ENCODE data around the gene GCN1. TPM values are rescaled to one million over a fixed set of nuclear protein-coding genes. Genes with fewer than 3 reads are reported as not detected.

Gene GCN1
- total and polyA plus RNA-seq, 2 of the 8 experiments (the other 6 are each of a cell fraction or from before 2014, with no cell fraction given) = 61.4 to 133 TPM

DNA sequence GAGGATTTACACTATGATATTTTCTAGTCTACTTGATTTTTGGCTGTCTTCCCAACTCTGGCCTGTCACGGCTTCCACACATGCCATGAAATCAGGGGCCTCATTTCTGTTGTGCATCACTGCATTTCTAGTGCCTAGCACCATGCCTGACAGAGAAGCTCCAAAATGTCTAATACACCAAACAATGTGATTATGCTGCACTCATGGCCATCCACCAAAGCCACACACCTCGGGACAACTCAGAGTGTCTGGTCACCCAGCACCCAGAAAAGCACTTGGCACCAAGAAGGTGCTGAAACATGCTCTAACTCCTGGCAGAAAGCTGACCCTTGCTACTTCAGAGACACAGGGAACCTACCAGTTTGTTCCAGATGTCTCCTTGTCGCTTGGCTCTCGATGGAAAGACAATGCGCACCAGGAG is 11.3 kb downstream of the GCN1 start:
- no peak for TF ChIP-seq POLR2A (IDR thresholded peaks at IDR 0.05; ENCODE audit: control extremely low read depth in 1 of 2, low read depth in 2 of 2, low read length in 2 of 2)
- no peak overlapping the region for H2BK120ac ChIP-seq (replicated peaks; ENCODE audit: low read depth, low read length)
- no peak overlapping the region for H3K14ac ChIP-seq (ENCODE audit: insufficient read length)
- no peaks in the 10 kb centered on the region for H3K27me3 ChIP-seq (replicated peaks in 1 of 4; ENCODE audit: control insufficient read depth in 3 of 4, extremely low read depth in 1 of 4, insufficient read depth in 3 of 4, low read length in 3 of 4)
- H4K91ac ChIP-seq (replicated peaks; ENCODE audit: insufficient read length, low read length) = no peak overlapping the region
- H3K79me1 ChIP-seq (ENCODE audit: low read depth, low read length) = peaks cover 5% of the 10 kb centered on the region; the same call in 1 of the 2 replicates
- H4K20me1 ChIP-seq (replicated peaks in 1 of 2; ENCODE audit: control insufficient read depth in 1 of 2, insufficient read depth in 2 of 2, low read length in 2 of 2) = peaks cover 3 to 14% of the 10 kb centered on the region in 2 experiments
- CTCF ChIA-PET (ENCODE audit: partially characterized antibody) = no interaction called here
- H3K4me1 ChIP-seq (replicated peaks in 1 of 4; ENCODE audit: control insufficient read depth in 3 of 4, insufficient read depth in 4 of 4, low read length in 3 of 4) = no peaks in the 10 kb centered on the region
- H3K27ac ChIP-seq (ENCODE audit: low read depth, low read length) = no peak overlapping the region
- no peak overlapping the region for H3K56ac ChIP-seq (replicated peaks; ENCODE audit: insufficient read length, low read depth, low read length)
- POLR2A ChIA-PET (ENCODE audit: partially characterized antibody) = interaction anchor here (0.7 to 20.9 kb wide), 4 partner anchors 10 to 55 kb away, joined by 3 to 358 read pairs (median 6); partner anchors contain the start of genes GCN1 and RPLP0
- H3K9me3 ChIP-seq (ENCODE audit: insufficient read depth in 2 of 2, low read depth in 1 of 2, low read length in 1 of 2) = no peaks in the 10 kb centered on the region
- no peak overlapping the region for H2BK5ac ChIP-seq (ENCODE audit: low read depth, low read length)
- H4K5ac ChIP-seq (ENCODE audit: insufficient read length, low read depth, low read length) = no peak overlapping the region
- 95% methylated on average over 5 of the region's 5 CpGs; no CpG with 5 or more reads in 1 of the 2 experiments for WGBS, 2 experiments (ENCODE audit: extremely low coverage in 1 of 2, insufficient coverage in 1 of 2, insufficient read length in 1 of 2, insufficient replicate concordance in 2 of 2, low coverage in 1 of 2, low lambda C conversion rate in 2 of 2, missing lambda C conversion rate in 1 of 2)
- no peak overlapping the region for H2AK5ac ChIP-seq (ENCODE audit: low read depth, low read length)
- H3K79me2 ChIP-seq (ENCODE audit: control insufficient read depth in 1 of 2, insufficient read depth in 2 of 2, low read length in 2 of 2) = peaks cover 0 to 23% of the 10 kb centered on the region in 2 experiments; a peak in 2 of 4 replicates
- H2BK20ac ChIP-seq (ENCODE audit: low read length) = no peak overlapping the region
- H4K8ac ChIP-seq (ENCODE audit: extremely low read depth, insufficient read depth, low read length) = no peak overlapping the region
- H3K23ac ChIP-seq (ENCODE audit: insufficient read length) = no peak overlapping the region
- no peak overlapping the region for H2BK12ac ChIP-seq (ENCODE audit: low read depth, low read length)
- H3K36me3 ChIP-seq (ENCODE audit: control insufficient read depth in 2 of 4, insufficient read depth in 4 of 4, low read length in 3 of 4) = peaks cover 39 to 72% (median 62%) of the 10 kb centered on the region in 4 experiments
- no peak for FAIRE-seq
- H3K4ac ChIP-seq (replicated peaks; ENCODE audit: insufficient read length, low read depth, low read length) = no peak overlapping the region
- no peaks in the 10 kb centered on the region for H3K23me2 ChIP-seq (ENCODE audit: low read depth, low read length)
- H3K4me3 ChIP-seq (ENCODE audit: extremely low read depth in 1 of 4, insufficient read depth in 2 of 4, low read depth in 3 of 4, low read length in 4 of 4) = no peak overlapping the region
- H2BK15ac ChIP-seq (ENCODE audit: low read length) = no peak overlapping the region
- no peak for DNase-seq (ENCODE audit: low read depth in 1 of 2, low spot score in 2 of 2)
- H3K18ac ChIP-seq (ENCODE audit: extremely low read depth, low read length) = no peak overlapping the region
- H3K9ac ChIP-seq (replicated peaks in 1 of 4; ENCODE audit: extremely low read depth in 1 of 4, low read depth in 3 of 4, low read length in 3 of 4) = no peak overlapping the region
- H3K4me2 ChIP-seq (ENCODE audit: insufficient read depth in 1 of 2, low read depth in 2 of 2, low read length in 2 of 2) = no peak overlapping the region
- no peak overlapping the region for H2AFZ ChIP-seq (ENCODE audit: low read length)

Measured in H1 (cell line).